ENCODE results near the gene SERPINE1. TPM values are rescaled to one million over a fixed set of nuclear protein-coding genes. Genes with fewer than 3 reads are reported as not detected.

The SERPINE1 gene
- total and polyA plus RNA-seq, 2 of the 13 experiments (the other 11 are each of a cell fraction or from before 2014, with no cell fraction given) = 21.2 to 1,576 TPM

DNA sequence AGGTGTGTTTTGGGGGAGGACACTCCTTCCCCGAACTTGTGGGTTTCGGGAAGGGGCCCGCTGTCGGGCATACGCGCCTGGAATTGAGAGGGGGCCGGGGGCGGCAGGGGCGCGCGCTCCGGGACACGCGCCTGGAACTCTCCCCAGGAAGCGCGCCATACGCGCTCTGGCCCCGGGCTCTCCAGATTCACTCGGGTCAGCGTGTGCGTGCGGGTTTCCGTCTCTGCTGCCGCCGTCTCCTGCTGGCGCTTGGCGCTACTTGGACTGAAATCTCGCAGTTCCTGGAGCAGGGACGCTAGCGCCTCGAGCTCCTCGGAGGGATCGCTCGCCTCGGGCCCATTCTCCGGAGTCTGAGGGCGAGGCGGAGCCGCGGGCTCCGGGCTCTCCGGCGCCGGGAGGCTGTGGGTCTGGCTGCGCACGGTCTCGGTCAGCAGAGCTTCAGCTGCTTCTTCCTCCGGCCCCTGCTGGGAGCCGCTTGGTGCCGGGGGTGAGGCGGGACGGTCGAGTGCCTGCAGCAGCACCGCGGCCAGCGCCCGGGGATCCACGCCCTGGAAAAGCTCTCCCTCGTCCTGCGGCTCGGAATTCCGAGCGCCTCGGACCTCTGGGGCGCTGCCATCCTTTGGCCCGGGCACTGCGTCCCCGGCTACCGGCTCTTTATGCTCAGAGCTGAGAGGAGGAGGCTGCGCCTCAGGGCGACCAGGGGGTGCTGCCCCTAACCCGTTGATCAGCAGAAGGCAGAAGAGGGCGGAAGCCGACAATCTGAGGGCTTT lies 37.4 kb downstream of the SERPINE1 start (continued):
- TF ChIP-seq MAX (IDR thresholded peaks at IDR 0.05) (peak; percentile 52; the same call in 1 of the 2 replicates), ZNF510 (CRISPR knock-in tag; IDR thresholded peaks at IDR 0.05; ENCODE audit: low read depth) (no peak), ZNF891 (CRISPR knock-in tag; IDR thresholded peaks at IDR 0.05) (no peak), BRD4 (CRISPR knock-in tag; IDR thresholded peaks at IDR 0.05) (no peak), FOXA3 (CRISPR knock-in tag; IDR thresholded peaks at IDR 0.05) (no peak), ZNF550 (CRISPR knock-in tag; IDR thresholded peaks at IDR 0.05; ENCODE audit: borderline replicate concordance) (no peak), DNMT1 (CRISPR knock-in tag; IDR thresholded peaks at IDR 0.05) (no peak), ZNF546 (CRISPR knock-in tag; conservative IDR thresholded peaks at IDR 0.05) (no peak), ATF7 (IDR thresholded peaks at IDR 0.05) (no peak), ATF7 (CRISPR knock-in tag; IDR thresholded peaks at IDR 0.05) (no peak), HMGA1 (CRISPR knock-in tag; conservative IDR thresholded peaks at IDR 0.05) (no peak), ARNT2 (CRISPR knock-in tag; IDR thresholded peaks at IDR 0.05; ENCODE audit: low read depth) (0 out of 2 replicates have a peak, but pooled peaks have one; percentile 18), CBFB (CRISPR knock-in tag; IDR thresholded peaks at IDR 0.05) (no peak), ZNF432 (CRISPR knock-in tag; IDR thresholded peaks at IDR 0.05; ENCODE audit: borderline replicate concordance) (no peak), ZNF207 (IDR thresholded peaks at IDR 0.05; ENCODE audit: borderline replicate concordance) (no peak), ZNF343 (CRISPR knock-in tag; IDR thresholded peaks at IDR 0.05) (no peak), ZSCAN9 (CRISPR knock-in tag; IDR thresholded peaks at IDR 0.05; ENCODE audit: borderline replicate concordance) (no peak), TAF1 (CRISPR knock-in tag; IDR thresholded peaks at IDR 0.05) (no peak), ZNF503 (CRISPR knock-in tag; IDR thresholded peaks at IDR 0.05) (no peak)
- TF ChIP-seq, protein P1, sequence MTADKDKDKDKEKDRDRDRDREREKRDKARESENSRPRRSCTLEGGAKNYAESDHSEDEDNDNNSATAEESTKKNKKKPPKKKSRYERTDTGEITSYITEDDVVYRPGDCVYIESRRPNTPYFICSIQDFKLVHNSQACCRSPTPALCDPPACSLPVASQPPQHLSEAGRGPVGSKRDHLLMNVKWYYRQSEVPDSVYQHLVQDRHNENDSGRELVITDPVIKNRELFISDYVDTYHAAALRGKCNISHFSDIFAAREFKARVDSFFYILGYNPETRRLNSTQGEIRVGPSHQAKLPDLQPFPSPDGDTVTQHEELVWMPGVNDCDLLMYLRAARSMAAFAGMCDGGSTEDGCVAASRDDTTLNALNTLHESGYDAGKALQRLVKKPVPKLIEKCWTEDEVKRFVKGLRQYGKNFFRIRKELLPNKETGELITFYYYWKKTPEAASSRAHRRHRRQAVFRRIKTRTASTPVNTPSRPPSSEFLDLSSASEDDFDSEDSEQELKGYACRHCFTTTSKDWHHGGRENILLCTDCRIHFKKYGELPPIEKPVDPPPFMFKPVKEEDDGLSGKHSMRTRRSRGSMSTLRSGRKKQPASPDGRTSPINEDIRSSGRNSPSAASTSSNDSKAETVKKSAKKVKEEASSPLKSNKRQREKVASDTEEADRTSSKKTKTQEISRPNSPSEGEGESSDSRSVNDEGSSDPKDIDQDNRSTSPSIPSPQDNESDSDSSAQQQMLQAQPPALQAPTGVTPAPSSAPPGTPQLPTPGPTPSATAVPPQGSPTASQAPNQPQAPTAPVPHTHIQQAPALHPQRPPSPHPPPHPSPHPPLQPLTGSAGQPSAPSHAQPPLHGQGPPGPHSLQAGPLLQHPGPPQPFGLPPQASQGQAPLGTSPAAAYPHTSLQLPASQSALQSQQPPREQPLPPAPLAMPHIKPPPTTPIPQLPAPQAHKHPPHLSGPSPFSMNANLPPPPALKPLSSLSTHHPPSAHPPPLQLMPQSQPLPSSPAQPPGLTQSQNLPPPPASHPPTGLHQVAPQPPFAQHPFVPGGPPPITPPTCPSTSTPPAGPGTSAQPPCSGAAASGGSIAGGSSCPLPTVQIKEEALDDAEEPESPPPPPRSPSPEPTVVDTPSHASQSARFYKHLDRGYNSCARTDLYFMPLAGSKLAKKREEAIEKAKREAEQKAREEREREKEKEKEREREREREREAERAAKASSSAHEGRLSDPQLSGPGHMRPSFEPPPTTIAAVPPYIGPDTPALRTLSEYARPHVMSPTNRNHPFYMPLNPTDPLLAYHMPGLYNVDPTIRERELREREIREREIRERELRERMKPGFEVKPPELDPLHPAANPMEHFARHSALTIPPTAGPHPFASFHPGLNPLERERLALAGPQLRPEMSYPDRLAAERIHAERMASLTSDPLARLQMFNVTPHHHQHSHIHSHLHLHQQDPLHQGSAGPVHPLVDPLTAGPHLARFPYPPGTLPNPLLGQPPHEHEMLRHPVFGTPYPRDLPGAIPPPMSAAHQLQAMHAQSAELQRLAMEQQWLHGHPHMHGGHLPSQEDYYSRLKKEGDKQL (CRISPR knock-in tag; IDR thresholded peaks at IDR 0.05; ENCODE audit: low read depth) = no peak
- TF ChIP-seq, protein P2, sequence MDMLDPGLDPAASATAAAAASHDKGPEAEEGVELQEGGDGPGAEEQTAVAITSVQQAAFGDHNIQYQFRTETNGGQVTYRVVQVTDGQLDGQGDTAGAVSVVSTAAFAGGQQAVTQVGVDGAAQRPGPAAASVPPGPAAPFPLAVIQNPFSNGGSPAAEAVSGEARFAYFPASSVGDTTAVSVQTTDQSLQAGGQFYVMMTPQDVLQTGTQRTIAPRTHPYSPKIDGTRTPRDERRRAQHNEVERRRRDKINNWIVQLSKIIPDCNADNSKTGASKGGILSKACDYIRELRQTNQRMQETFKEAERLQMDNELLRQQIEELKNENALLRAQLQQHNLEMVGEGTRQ (IDR thresholded peaks at IDR 0.05; ENCODE audit: low read depth, low read length) = no peak
- TF ChIP-seq, protein P2 (CRISPR knock-in tag; IDR thresholded peaks at IDR 0.05; ENCODE audit: borderline replicate concordance) = no peak

All from HepG2 (cell line).